ENCODE data around the gene BABAM1.

BABAM1 gene

DNA sequence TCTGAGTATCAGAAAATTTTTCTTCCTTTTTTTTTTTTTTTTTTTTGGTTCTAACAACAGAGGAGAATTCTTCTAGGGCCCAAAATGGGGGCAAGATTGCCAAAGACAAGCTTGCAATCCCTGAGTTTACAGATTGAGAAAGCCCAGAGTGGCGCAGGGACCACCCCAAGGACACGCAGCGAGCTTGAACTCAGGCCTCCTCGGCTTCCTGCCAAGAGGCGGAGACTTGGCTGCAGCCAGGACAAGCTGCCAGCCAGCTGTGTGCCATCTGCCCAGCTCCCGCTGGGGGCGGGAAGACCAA lies 37.9 kb downstream of the BABAM1 start:
- no peaks in the 10 kb centered on the region for H3K36me3 ChIP-seq (ENCODE audit: insufficient read depth, low read length)
- H3K9ac ChIP-seq (ENCODE audit: low read depth, low read length, poor library complexity, severe bottlenecking), result peak overlapping the region; percentile 49
- TF ChIP-seq CTCF (conservative IDR thresholded peaks at IDR 0.05; ENCODE audit: low read length) (no peak), EZH2phosphoT487 (IDR thresholded peaks at IDR 0.05; ENCODE audit: borderline replicate concordance) (no peak)
- H3K9me3 ChIP-seq (ENCODE audit: insufficient read depth, low read depth, low read length), result no peaks in the 10 kb centered on the region
- H3K9me2 ChIP-seq (replicated peaks; ENCODE audit: low read depth, low read length), result no peaks in the 10 kb centered on the region
- peaks cover 48% of the 10 kb centered on the region for H3K79me2 ChIP-seq (ENCODE audit: insufficient read depth, low read length)
- H3K4me2 ChIP-seq (ENCODE audit: low read depth, low read length, poor library complexity, severe bottlenecking), result peak overlapping the region; percentile 40
- peaks cover 9% of the 10 kb centered on the region; the same call in 1 of the 2 replicates for H3F3A ChIP-seq (ENCODE audit: low read depth)
- H4K20me1 ChIP-seq (ENCODE audit: insufficient read depth, low read length, poor library complexity, severe bottlenecking), result peaks cover 7% of the 10 kb centered on the region
- peak overlapping the region; percentile 27 for H3K4me3 ChIP-seq (ENCODE audit: low read length, poor library complexity, severe bottlenecking)
- H2AFZ ChIP-seq (ENCODE audit: low read length), result no peak overlapping the region
- peaks cover 31% of the 10 kb centered on the region for H3K4me1 ChIP-seq (ENCODE audit: insufficient read depth, low read length, poor library complexity, severe bottlenecking)
- peaks cover 4% of the 10 kb centered on the region for H3K27me3 ChIP-seq (ENCODE audit: insufficient read depth, low read length, poor library complexity, severe bottlenecking)

DNA sequence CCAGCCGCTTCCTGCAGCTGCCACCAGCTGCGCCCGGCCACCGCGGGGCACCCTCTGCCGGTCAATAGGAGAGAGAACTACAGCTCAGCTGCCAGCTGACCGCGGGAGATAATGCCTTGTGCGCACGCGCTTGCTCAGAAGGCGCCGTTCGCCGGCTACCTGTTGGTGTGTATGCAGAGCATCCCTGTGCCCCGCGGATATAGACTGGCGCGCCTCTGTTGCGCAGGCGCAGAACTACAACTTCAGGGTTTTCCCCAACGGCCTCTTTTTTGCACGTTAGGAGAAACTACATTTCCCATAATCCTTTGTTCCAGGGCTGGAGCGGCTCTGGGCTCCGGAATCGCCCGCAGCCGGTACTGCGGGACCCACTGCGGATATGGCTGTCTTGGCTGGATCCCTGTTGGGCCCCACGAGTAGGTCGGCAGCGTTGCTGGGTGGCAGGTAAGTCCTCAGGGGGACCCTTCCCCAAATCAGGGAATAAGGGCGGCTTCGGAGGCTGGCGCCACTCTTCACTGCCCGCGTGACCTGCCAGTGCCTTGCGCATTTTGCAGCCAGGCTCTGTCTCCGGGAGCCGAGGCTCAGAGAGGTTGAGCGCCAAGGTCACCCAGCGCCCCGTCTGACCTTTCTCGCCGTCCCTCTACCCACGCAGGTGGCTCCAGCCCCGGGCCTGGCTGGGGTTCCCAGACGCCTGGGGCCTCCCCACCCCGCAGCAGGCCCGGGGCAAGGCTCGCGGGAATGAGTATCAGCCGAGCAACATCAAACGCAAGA lies 38.5 kb downstream of the BABAM1 start, which contains the start of gene MRPL34:
Gene MRPL34 (plus strand): TSS at position 356 of the 768 bp plus-strand sequence. CDS start 21 bp downstream, at position 377.
- peak within 1 kb of the TSS; percentile 89 for H2AFZ ChIP-seq (ENCODE audit: low read length)
- peak; percentile 73 for TF ChIP-seq CTCF (conservative IDR thresholded peaks at IDR 0.05; ENCODE audit: low read length)
- no peak for TF ChIP-seq EZH2phosphoT487 (IDR thresholded peaks at IDR 0.05; ENCODE audit: borderline replicate concordance)
- no peaks in the 10 kb centered on the region for H3K9me3 ChIP-seq (ENCODE audit: insufficient read depth, low read depth, low read length)
- no peaks in the 10 kb centered on the region for H3K36me3 ChIP-seq (ENCODE audit: insufficient read depth, low read length)
- H4K20me1 ChIP-seq (ENCODE audit: insufficient read depth, low read length, poor library complexity, severe bottlenecking), result peaks cover 13% of the 10 kb centered on the region
- peaks cover 4% of the 10 kb centered on the region for H3K27me3 ChIP-seq (ENCODE audit: insufficient read depth, low read length, poor library complexity, severe bottlenecking)
- peak within 1 kb of the TSS; percentile 95 for H3K9ac ChIP-seq (ENCODE audit: low read depth, low read length, poor library complexity, severe bottlenecking)
- H3K9me2 ChIP-seq (replicated peaks; ENCODE audit: low read depth, low read length), result no peaks in the 10 kb centered on the region
- H3F3A ChIP-seq (ENCODE audit: low read depth), result peaks cover 9% of the 10 kb centered on the region; the same call in 1 of the 2 replicates
- H3K4me3 ChIP-seq (ENCODE audit: low read length, poor library complexity, severe bottlenecking), result peak within 1 kb of the TSS; percentile 93
- peaks cover 37% of the 10 kb centered on the region for H3K4me1 ChIP-seq (ENCODE audit: insufficient read depth, low read length, poor library complexity, severe bottlenecking)
- H3K4me2 ChIP-seq (ENCODE audit: low read depth, low read length, poor library complexity, severe bottlenecking), result peak within 1 kb of the TSS; percentile 89
- H3K79me2 ChIP-seq (ENCODE audit: insufficient read depth, low read length), result peaks cover 53% of the 10 kb centered on the region

- peak overlapping the region; percentile 95 for H3K9ac ChIP-seq (ENCODE audit: low read depth, low read length, poor library complexity, severe bottlenecking)
- no peaks in the 10 kb centered on the region for H3K36me3 ChIP-seq (ENCODE audit: insufficient read depth, low read length)
- peaks cover 9% of the 10 kb centered on the region; the same call in 1 of the 2 replicates for H3F3A ChIP-seq (ENCODE audit: low read depth)
- H4K20me1 ChIP-seq (ENCODE audit: insufficient read depth, low read length, poor library complexity, severe bottlenecking), result peaks cover 16% of the 10 kb centered on the region
- peak overlapping the region; percentile 89 for H3K4me2 ChIP-seq (ENCODE audit: low read depth, low read length, poor library complexity, severe bottlenecking)
- TF ChIP-seq CTCF (conservative IDR thresholded peaks at IDR 0.05; ENCODE audit: low read length) (no peak), EZH2phosphoT487 (IDR thresholded peaks at IDR 0.05; ENCODE audit: borderline replicate concordance) (no peak)
- H3K4me3 ChIP-seq (ENCODE audit: low read length, poor library complexity, severe bottlenecking), result peak overlapping the region; percentile 93
- peaks cover 53% of the 10 kb centered on the region for H3K79me2 ChIP-seq (ENCODE audit: insufficient read depth, low read length)
- H3K9me3 ChIP-seq (ENCODE audit: insufficient read depth, low read depth, low read length), result no peaks in the 10 kb centered on the region
- H3K9me2 ChIP-seq (replicated peaks; ENCODE audit: low read depth, low read length), result no peaks in the 10 kb centered on the region
- peaks cover 40% of the 10 kb centered on the region for H3K4me1 ChIP-seq (ENCODE audit: insufficient read depth, low read length, poor library complexity, severe bottlenecking)
- peaks cover 4% of the 10 kb centered on the region for H3K27me3 ChIP-seq (ENCODE audit: insufficient read depth, low read length, poor library complexity, severe bottlenecking)
- peak overlapping the region; percentile 89 for H2AFZ ChIP-seq (ENCODE audit: low read length)
These were observed 39.1 kb downstream of the BABAM1 start for GRCh38 chr19:17306285-17306714.

All from Loucy (cell line).